Umbilical cord (tissue), 2 donors: ENCODE results near the gene ASB13. TPM values are rescaled to one million over a fixed set of nuclear protein-coding genes. Genes with fewer than 3 reads are reported as not detected.

ENCODE experiments used
- DNase-seq: peaks from one replicate; pipeline ENCODE4 v3.0.0-alpha.2; 2015; ENCODE audit warnings: low spot score
- total RNA-seq: library from RNA; depleted of rRNA; stranded (reverse); fragments of >200 nt; gene quantifications from one replicate; pipeline ENCODE4 v1.2.3, GENCODE V29; 2014; ENCODE audit warnings: low replicate concordance; ENCODE audit not compliant: insufficient read depth

ASB13 gene
- total RNA-seq, 1 donor from 2014 or later, result 7.0 TPM

DNA sequence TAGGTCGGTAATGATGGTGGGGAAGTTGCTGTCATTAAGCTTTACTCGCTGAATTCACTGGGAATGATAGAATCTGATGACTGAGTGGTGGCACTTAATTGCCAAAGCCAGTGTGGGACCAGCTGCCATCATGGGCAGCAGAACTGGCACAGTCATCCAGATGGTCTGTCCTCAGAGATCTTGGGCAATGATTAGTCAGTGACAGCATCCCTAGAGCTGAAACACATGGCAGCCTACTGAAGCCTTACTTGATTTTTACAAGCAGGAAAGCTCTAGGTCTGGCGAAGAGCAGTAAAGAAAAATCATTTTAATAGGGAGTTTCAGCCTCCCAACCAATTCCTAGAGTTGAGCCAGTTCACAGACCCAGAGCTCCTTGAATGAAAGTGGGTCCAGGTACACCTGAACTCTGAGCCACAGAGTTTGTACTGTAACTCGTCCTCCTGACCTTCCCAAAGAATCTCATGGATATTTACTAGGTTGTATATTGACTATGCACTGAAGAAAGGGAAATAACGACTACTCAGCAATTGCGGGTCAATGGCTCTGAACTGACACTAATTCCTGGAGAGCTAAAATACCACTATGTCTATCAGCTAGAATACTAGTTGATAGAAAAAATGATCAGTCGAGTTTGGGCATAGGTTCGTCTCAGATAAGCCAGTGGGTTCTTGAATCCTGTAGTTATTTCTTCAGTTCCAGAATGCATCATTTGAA, 4.4 kb upstream of the ASB13 start:
- DNase-seq, result no peak

DNA sequence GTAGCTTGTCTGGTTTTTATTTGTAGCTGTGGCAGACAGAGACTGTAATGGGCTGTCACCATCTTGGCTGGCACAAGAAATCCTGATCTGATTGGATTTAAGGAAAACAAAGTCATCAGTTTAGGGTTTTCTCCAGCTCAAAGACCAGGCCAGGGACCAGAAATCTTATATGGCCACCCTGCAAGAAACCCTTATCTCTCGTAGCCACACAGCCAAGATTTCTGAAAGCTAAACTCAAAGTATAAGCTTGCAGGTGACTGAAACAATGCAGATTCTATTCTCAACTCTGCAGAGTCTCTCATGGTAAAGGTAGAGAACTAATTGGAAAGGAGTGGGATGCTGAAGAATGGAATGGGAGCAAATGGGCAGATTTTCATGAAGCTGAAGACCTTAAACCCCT, 3.2 kb upstream of the ASB13 start:
- no peak for DNase-seq

DNA sequence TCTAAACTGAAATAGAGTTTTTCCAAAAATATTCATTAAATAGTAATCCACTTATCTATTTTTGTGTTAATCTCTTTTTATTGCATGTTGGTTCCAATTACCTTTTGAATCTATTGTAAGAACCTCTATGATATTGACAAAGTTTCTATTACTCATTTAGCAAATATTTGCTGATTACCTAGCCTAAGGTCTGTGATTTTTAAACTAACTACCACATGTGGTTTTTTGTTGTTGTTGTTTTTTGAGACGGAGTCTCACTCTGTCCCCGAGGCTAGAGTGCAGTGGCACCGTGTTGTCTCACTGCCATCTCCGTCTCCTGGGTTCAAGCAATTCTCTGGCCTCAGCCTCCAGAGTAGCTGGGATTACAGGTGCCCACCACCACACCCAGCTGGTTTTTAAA, 2.0 kb upstream of the ASB13 start:
- DNase-seq, result no peak

DNA sequence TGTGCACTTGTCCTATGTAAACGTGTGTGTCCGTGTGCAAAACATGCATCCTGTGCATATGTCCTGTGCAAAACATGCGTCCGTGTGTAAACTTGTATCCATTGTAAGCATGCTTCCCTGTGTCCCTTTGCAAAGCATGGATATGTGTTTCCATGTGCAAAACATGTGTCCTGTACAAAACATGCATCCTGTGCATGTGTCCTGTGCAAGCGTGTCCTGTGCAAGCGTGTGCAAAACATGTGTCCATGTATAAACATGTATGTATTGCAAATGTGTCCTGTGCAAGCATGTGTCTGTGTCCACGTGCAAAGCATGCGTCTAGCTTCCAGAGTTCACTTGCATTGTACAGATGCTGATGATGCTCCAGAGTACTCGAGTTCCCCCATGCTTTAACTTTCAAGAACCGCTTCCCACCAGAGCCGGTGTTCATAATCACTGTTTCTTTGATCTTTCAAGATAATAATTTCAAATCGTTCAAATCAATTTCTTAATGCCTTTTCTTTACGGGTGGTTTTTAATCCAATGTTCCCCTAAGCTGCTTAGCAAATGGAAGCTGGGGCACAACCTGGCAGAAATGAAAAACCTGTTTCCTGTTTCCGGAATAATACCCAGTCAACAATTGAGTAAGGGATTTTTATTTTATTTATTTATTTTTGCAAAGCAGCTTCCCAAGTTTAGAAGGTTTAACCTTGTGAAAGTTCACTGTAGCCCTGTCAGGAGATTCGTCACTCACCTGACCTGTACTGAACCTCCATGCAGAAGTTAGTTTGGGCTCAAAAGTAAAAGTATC, 641 bp upstream of the ASB13 start:
- no peak for DNase-seq

DNA sequence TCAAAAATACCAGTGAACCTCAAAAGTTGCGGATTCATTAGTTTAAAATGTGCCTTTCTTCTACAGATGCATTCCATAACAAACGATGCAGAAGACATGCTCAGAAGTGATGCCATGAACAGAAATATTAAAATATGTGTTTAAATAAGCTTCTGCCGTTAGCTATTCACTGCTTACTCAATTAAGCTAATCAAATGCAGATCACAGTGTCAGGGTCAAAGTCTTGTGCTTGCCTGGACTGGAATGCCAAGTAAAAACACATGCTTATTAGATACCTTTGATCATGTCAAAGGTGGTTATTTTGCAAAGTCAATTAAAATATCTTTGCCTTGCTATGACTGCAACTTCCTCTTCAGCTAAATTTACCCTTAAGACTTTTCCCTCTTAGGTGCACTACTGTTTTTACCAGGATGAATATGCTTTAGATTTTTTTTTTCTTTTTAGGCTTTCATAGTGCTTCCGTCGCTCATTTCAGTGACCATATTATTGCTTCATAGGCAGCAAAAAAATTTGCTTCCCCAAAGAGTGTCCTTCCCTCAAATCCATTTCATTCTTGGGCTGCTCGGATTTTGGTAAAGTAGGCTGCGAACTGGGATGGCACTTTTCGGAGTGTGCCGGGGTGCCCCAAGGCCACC, 905 bp downstream of the ASB13 start:
- no peak for DNase-seq

DNA sequence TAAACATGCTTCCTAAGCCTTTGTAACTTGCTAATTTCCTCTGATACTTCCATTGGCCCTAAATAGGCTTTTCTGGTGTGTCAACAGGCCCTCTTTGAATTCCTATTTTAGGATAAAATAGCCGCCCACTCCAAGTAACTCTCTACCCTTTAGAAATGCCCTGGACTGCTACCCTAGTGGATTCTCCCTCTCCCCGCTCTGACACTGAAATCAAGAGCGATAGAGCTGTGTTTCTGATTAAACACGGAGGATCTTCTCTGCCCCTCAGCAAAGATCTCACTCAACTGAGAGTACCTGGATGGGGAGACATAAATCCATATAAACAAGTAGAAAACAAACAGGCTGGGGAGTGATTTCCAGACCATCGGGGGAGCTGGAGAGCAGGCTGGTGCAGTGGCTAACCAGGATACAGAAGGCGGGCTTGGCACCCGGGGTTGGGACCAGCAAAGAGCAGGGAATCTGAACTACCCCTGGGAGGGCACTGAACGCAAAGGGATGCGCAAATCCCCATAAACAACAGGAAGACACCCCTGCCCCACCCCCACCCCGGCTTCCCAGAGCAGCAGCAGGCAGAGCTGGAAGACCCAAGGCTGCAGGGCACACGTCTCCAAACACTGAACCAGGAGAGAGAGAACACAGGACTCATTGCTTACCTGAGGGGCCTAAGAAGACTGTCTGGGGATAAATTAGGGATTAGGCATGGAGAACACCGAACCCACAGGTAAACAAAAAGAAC, 2.5 kb downstream of the ASB13 start:
- DNase-seq, result no peak

DNA sequence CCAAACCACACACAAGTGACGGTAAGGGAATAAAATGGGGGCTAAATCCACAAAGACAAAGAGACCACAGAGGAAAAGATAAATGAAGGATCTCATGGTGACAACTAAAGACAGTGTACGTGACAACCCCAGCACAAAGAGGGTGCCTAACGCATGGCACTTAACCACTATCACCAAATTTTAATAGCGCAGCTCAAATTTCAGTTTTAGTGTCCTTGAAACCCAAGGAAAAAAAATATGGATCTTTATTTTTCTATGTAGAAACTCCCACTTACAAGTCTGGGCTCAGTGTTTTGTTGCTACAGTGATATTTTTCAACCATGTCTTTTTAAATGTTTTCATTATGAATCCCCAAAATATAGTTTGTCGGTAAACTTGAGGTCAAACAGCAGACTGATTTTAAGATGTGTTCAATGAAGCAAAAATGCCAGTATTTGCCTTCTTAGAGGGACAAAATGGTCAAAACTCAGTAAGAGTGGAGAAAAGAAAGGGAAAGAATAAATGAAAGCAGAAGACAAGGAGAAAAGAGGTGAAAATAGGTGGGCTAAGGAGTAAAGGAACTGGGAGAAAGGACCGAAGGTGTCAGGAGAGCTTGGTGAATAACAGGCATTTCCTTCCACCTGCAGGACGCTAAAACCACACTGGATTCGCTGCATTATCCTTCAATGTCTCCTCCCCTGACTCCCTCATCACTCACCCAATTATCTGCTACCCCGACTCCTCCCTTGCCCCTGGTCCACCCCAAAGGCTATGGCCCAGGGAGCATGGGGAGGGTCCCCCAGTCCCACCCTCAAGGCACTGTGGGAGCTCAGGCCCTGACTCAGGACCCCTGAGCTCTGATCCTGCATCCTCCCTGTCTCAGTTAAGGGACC, 3.5 kb downstream of the ASB13 start:
- no peak for DNase-seq

DNA sequence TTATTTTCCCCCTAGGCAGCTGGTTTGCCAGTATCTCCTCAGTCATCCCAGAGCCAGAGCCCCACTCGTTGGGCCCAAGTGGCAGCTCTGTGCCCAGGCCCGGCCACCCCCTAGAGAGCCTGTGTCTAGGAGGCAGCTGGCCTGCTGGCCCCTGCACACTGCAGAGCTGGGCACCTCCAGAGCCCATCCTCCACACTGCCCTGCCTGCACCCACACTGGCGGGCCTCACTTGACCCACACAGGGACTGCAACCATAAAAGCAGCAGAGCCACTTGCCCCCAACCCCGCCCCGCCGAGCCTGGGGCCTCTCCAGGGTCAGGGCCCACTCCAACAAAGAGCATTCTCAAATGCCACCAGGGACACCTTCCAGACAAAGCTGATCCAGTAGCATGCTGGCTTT, 5.4 kb downstream of the ASB13 start:
- DNase-seq, result no peak

DNA sequence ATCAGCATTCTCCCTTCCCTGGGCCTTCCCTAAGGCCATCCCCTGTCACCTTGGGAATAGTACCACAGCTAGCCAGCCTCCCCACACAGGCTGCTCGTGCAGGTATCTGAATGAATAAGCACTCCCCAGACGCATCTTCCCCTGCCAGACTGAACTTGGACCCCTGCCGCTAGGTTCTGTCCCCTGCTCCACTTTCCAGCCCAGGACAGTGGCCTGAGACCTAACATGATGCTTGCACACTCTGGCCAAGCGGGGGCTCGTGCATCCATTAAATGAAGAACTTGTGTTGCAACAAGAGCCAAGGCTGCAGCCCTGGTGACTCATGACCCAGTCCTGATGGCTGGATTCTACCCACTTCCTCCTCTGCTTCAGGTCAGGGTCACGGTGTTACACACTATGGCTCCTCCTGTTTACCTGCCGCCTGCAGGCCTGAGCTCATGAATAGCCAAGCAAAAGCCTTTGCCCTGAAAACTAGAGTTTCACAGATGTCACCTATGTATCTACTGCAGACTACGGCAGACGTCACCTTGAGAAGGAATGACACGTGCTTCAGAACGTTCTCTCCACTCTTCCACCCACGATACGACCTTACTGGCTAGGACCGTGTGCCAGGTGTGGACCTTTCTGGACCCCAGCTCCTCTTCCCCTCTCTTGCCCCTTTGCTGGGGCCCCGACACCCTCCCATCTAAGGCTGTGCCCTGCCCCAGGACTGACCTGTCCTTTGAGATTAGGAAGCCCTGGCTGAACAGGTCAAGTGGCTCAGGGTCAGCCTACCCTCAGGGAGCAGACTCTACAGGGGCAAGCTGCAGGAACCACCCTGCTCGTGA, 6.5 kb downstream of the ASB13 start:
- DNase-seq, result no peak

DNA sequence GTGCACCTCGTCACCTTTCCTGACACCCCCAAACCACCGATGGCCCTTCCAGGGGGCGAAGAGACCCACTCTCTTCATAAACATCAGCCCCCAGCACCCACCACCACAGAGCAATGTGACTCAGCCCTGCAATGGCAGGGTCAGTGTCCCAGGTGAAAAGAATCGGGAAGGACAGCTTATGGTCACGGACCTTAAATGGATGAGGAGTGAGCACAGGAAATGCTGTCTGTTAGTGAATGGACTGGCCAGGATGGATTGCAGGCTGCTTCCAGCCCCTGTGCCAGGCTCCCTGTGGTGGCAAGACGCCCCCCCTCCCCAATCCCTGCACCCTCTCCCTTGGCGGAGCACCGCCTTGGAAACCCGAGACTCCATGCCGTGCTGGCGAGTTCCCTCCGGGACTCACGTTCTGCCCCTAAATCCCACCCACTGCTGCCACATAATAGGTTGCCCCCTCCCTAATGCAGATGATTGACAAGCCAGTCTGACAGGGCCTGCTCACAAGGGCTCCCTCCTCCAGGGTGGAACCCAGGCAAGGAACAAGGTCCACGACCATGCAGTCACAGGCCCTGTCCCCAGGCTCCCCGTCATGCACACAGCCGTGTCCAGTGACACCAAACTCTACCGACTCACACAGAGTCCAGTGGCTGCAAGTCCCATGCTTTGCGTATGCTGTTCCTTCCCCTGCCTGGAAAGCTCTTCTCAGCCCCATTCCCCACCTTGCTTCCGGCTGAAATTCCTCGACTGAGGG, 7.3 kb downstream of the ASB13 start:
- no peak for DNase-seq

DNA sequence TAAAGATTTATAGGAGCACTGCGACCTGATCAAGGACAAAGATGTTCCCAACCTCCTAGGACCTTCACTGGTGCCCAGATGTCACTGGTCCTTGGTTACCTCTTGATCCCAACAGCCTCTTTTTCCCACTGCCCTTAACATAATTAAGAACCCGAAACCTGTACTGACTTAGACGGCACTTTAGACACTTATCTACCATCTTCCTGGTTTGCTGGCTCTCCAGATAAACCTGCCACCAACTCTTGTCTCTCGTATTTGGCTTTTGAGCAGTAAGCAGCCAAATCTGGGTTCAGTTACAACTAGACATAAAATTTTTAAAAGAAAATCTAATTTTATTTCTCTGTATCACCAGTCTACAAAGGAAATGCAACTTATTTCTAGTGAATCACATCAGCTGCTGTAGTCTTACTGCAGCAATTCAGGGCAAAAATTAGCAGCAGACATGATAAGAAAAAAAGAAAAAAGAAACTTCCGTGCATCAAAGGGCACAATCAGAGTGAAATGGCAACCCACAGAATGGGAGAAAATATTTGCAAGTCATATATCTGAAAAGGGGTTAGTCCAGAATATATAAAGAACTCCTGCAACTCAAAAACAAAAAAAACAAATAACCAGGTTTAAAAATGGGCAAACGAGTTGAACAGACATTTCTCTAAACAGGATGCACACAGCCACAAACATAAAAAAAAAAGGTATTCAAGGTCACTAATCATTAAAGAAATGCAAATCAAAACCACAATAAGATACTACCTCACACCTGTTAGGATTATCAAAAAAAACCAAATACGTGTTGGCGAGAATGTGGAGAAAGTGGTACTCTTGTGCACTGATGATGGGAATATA, 9.4 kb downstream of the ASB13 start:
- DNase-seq, result no peak

DNA sequence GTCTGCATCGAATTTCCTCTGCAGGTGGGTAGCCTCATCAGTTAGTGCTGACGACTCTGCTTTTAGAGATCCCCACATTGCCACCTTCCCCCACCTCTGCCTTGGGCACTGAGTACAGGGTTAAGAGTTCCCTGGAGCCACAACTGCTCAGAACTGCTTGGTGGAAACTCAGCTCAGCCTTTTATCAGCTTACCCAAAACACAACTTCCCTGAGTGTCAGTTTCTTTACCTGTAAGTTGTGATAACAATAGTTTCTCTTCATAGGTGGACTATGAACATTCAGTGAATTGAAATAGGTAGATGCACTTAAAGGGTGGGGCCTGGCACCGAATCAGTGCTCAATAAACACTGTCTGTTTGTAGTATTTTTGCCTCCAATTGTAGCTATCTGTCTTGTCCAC, 11.3 kb downstream of the ASB13 start:
- no peak for DNase-seq

DNA sequence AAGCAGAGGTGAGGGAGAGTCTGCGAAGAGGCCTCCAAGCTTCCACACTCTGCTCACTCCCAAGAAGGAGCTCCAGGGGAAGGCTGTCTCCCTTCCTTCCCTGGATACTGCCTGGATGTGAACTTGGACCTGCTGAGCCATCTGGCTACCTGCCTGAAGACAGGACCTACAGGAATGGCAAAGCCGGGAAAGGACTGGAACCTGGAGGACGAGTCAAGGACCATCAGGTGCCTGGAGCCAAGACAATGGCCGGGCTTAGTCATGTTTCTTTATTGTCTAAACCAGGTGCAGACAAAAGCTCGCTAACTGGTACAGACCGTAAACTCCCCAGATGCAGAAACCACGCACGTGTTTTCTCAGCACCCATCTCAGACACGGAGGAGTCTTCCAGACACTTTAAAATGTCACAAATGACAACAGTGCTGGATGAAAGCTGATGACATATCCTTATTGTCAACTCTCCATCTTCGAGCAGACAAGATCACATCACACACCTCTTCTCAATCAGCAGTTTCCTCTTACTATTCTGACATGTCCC, 12.1 kb downstream of the ASB13 start:
- no peak for DNase-seq

DNA sequence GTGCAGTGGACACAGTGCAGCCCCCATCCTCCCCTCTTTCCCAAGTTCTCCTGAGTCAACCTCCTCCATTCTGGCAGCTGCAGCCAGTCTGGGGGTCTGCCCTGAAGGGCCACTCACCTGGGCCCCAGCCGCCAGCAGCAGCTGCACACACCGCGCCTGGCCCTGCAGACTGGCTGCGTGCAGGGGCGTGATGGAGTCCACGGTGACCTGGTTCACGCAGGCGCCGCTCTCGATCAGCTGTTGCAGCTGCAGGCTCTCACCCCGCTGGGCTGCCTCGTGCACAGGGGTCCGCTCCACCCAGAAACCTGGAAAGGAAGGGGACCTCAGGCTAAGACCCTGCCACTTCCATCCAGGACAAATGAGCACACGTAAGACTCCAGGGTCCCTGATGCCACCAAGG, 13.6 kb downstream of the ASB13 start:
- no peak for DNase-seq

DNA sequence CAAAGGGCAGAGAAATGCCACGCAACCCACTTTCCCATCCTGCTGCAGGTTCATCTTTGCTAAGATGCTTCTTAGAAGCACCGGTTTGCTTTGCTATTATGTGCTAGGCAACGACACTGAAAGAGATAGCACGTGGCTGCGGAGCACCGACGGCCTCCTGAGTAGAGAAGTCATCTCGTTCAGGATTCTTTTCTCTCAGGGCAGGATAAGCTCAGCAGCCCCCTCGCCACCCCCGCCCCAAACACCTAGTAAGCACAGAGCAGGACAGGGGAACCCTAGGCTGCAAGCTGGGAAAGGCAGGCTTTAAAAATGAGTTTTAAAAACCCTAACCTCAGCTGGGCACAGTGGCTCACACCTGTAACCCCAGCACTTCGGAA, 15.0 kb downstream of the ASB13 start:
- DNase-seq, result no peak

DNA sequence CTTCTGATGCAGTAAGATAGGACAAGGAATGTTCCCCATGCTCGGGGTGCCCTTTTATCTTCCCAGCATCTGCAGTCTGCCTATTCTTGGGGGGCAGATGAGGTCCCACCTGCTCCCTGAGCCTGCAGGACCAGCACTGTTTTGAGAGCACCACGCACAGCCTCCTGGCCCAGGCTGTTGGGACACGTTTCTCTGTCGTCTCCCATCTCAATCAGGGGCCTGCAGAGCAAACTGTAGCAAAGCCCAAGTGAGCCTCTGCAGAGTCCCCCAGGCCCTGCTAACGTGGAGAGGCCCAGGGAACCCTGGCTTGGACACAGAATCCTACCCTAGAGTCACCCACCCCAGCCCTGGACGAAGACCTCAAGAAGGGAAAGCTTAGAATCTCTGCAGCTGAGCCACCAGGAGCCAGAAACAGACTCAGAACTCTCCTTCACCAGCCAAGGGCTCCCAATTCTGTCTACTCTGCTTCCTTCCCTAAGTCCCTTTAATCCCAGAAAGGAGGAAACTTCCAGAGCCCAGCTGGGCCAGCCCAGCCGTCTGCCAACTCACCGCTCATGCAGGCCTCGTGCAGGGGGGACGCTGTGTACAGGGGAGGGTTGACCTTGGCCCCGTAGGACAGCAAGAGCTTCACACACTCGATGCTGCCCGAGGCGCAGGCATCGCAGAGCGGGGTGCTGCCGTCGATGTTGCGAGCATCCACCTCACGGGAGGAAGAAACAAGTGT, 15.6 kb downstream of the ASB13 start:
- peak; percentile 78 for DNase-seq

DNA sequence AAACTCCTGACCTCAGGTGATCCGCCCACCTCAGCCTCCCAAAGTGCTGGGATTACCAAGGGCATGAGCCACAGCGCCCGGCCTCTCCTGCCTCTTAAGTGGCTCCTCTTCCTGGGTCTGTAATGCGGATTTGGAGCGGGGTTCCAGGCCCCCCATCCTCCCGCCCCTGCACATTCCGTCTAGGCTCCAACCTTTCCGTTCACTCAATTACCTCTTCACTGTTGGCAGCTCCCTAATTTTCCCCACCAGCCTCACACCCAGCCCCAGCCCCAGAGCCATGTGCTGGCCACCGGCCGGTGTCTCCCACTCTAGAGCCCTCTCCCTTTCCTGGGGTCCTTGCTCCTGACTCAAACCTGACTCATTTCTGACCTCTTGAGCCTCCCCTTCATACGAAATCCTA, 16.6 kb downstream of the ASB13 start:
- no peak for DNase-seq
